AG09309 (cell line): ENCODE results near the gene ANAPC16.

Experiments
- DNase-seq: peaks from one replicate; pipeline ENCODE4 v3.0.0-alpha.2; 2010; ENCODE audit warnings: low read depth
- H3K4me3 ChIP-seq: 2 replicates; pipeline ENCODE4 v1.5.1; 2011; ENCODE audit warnings: mild to moderate bottlenecking, low read depth, low read length, moderate library complexity; ENCODE audit not compliant: control insufficient read depth
- TF ChIP-seq, protein P1 (sequence below): IDR thresholded peaks from 2 replicates; pipeline ENCODE4 v1.5.1; 2011; ENCODE audit warnings: mild to moderate bottlenecking, low read depth, low read length, inconsistent platforms; ENCODE audit not compliant: insufficient read depth, control insufficient read depth; ENCODE audit errors: missing control alignments

ANAPC16 gene

DNA sequence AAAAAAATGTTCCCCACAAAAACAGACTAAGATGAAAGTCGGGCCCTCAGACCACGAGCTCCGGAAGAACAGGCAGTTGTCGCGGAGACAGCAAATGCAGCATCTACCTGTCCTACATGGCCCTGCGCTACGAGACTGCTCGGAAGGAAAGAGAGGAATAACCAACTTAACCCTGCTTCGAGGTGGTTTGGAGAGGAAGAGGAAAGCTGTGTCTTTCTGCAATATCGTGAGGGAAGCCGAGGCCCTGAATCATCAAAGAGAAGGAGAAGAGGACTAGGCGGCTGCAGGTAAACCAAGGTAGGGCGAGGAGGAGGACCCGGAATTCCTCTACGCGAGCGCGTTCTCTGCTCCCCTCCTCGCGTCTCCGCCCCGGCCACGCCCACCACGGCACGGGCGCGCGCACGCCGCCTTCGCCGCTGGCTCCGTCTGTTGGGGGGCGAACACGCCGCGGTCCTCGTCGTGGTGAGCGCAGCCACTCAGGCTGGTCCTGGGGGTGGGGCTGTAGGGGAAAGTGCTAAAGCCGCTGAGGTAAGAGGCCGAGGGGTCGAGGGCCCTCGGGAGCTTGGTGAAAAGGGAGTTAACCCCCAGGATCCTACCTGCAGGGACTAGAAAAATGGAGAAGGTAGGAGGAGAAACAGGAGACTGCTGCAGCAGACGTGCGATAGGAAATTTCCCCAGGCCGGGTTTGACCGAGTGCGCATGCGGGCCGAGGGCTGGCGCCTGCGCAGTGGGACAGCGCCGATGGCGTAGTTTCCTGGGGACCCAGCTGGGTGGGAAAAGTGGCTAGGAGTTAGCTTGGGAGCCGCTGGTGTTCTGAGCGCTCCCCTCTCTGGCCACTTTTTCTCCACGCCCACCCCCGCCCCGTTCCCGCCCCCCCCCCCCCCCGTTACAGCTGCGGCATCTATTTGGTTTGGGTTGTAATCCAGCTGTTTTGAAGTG is at the start of gene ANAPC16, which contains the start of gene ASCC1:
TSS of gene ANAPC16 (plus strand) at position 402 of the 939 bp plus-strand sequence. CDS start 7,903 bp downstream, outside the sequence.
TSS of gene ASCC1 (minus strand) at position 666 of the 939 bp plus-strand sequence. CDS start 2,978 bp downstream, outside the sequence.
- H3K4me3 ChIP-seq = peak within 1 kb of the TSS; percentile 76
- peak; percentile 66 for DNase-seq
- TF ChIP-seq, protein P1, sequence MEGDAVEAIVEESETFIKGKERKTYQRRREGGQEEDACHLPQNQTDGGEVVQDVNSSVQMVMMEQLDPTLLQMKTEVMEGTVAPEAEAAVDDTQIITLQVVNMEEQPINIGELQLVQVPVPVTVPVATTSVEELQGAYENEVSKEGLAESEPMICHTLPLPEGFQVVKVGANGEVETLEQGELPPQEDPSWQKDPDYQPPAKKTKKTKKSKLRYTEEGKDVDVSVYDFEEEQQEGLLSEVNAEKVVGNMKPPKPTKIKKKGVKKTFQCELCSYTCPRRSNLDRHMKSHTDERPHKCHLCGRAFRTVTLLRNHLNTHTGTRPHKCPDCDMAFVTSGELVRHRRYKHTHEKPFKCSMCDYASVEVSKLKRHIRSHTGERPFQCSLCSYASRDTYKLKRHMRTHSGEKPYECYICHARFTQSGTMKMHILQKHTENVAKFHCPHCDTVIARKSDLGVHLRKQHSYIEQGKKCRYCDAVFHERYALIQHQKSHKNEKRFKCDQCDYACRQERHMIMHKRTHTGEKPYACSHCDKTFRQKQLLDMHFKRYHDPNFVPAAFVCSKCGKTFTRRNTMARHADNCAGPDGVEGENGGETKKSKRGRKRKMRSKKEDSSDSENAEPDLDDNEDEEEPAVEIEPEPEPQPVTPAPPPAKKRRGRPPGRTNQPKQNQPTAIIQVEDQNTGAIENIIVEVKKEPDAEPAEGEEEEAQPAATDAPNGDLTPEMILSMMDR = no peak

GRCh38 chr10:72167118-72167517 is 48.7 kb upstream of the ANAPC16 start:
- TF ChIP-seq, protein P1 = no peak
- H3K4me3 ChIP-seq = no peak overlapping the region
- no peak for DNase-seq

GRCh38 chr10:72170263-72170662 is 45.5 kb upstream of the ANAPC16 start:
- DNase-seq = no peak

GRCh38 chr10:72170733-72171132 is 45.1 kb upstream of the ANAPC16 start:
- TF ChIP-seq, protein P1 = no peak
- H3K4me3 ChIP-seq = no peak overlapping the region
- no peak for DNase-seq

More at GRCh38 chr10:72170263-72170662, 45.5 kb upstream of the ANAPC16 start:
- H3K4me3 ChIP-seq = no peak overlapping the region
- TF ChIP-seq, protein P1 = no peak

GRCh38 chr10:72171175-72171630 is 44.6 kb upstream of the ANAPC16 start:
- peak; percentile 34 for DNase-seq
- TF ChIP-seq, protein P1 = no peak
- H3K4me3 ChIP-seq = no peak overlapping the region

DNA sequence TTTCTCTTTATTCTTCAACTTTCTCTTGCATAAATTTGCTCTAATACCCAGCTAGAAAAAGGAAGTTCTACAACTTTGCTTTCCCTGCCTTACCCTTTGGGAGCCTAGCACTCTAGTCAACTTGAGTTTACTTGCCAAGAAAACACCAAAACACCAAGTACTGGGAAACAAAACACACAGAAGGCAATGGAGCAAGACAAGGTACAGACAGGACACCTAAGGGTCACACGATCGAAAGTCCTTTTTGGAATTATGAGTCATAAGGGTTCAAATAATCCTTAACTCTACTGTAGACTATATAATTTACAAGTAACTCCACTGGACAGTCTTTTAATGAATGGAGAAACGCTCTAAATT is 42.6 kb upstream of the ANAPC16 start:
- TF ChIP-seq, protein P1 = no peak
- no peak for DNase-seq
- no peak overlapping the region for H3K4me3 ChIP-seq
